Activated T-helper 1 cell treated with Interleukin-2 at 50 U/mL for 16 hours (primary cell): ENCODE measurements around the gene TPRG1.

Source experiments
- DNase-seq: peaks from one replicate; pipeline ENCODE4 v3.0.0-alpha.2; 2020; ENCODE audit warnings: low read depth

Gene TPRG1

DNA sequence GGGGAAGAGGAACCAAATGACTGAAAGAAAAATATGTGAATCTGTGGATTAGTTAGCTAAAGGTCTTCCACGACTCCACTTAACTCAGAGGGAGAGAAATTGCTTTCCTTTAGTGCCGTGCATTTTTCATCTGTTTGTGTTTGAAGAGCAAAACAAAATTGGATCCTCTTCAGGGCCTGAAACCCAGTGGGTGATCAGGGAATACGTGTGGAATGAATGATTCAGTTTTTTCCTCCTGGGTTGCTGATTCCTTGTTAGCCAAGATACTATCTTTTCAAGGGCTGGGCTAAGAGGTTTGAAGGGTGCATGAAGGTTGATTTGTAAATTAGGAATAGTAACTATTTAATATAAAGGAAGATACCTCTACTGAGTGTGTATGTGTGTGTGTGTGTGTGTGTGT, 61.0 kb downstream of the TPRG1 start:
- DNase-seq, result no peak

DNA sequence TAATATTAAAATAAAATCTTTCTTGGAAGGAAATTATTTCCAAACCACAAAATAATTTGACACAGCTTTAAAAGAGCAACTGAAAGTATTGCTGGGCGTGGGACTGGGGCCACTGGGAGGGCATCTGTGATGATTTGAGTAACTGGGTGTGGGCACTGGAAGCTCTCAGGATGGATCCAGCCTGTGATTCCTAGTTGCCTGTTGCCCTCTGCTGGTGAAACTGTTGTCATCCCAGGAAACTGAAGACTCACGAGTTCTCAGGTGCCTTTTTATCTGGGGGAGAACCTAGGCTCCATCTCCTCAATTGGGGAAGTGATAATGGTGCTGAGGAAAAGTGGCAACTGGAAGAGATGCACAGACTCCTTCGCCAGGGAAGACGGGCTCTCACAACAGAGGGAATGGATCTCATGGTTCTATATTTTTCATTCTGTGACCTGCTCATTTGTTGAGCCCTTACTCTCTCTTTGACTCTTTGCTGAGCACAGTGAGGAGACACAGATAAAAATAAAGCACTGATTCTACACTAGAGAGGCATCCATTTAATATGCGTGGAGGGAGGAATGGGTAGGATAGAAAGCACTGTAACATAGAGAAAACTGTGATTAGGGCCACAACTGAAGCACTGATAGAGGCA, 61.6 kb downstream of the TPRG1 start:
- no peak for DNase-seq

DNA sequence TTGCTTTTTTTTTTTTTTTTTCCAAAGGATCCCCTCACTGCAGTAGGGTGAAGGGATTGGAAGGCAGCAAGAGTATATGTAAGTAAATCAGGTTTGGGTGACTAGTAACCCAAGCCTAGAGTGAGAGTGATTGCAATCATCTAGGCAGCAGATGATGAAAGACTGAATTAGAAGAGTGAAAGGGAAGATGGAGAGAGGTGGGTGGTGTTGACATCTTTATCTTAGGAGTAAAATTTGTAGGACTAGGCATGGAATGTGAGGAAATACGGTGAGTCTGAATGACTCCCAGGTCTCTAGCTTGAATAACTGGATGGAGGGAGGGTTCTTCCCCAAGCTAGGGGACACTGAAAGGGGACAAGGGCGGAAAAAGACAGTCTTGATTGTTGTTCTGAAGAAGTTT, 63.4 kb downstream of the TPRG1 start:
- no peak for DNase-seq

DNA sequence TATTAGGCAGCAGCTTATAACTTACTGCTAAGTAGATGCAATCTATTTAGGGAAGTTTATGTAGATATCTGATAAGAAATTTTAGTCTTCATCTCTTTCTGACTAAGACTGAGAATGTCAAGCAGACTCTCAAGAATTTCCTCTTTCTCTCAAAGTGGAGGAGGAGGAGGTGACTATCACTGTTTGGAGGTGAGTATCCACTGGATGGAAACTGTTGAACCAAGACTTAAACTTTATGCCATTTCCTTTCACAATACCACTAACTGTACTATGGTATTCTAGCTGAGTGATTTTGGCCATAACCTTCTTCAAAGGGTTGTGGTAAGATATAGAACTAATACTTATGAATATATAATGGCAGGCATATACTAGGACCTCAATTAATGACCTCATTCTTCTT, 64.6 kb downstream of the TPRG1 start:
- no peak for DNase-seq

DNA sequence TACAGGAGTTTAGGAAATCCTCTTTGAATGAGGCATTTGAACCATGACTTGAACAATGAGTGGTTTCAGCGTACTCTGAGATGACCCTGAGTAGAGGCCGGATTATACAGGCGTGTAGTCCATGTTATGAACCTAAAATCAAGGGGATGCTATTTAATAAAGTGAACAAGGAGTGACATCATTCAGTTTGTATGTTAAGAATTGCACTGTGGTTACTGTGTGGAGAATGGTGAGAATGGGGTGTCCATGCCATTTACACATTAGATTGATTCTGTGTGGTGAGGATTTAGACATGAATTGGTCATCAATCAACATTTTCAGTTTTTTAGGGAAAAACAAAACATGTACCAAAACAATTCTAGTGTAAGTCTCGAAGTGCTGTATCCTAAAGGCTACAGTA, 65.8 kb downstream of the TPRG1 start:
- DNase-seq, result no peak

DNA sequence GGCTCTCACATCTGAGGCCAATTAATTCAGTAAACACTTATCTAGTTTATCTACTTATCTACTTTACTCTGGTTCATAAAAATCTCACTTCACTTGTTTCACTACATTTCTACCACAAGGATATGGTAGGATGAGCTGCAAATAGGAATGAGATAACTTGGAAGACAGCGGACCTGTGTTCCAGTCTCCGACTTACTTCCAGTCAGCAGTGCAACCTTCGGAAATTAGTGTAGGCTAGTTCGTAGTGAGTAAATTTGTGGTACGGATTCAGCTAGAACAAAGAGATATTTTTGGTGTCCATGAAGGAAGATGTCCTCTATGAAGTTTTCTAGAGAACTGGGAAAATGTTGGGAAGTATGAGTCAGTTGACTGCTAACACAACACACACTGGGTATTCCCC, 66.3 kb downstream of the TPRG1 start:
- no peak for DNase-seq

DNA sequence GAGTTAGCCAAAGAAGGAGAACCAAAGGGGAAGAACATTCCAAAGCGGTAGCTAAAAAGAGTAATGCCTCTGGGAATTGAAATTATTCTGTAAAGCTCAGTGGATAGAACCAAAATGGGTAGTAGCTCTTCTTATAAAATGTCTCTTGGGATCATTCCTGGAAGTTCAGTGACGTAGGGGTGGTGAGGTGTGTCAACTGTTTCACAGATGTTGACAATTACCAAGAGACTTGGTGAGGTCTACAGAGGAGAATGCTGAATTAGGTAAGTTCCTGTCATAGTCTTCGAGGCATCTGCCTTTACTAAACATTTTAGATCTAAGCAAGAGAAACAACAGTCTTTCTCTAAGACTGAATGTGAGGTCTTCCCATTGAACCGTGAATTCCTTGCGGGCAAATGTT, 67.8 kb downstream of the TPRG1 start:
- DNase-seq, result no peak

DNA sequence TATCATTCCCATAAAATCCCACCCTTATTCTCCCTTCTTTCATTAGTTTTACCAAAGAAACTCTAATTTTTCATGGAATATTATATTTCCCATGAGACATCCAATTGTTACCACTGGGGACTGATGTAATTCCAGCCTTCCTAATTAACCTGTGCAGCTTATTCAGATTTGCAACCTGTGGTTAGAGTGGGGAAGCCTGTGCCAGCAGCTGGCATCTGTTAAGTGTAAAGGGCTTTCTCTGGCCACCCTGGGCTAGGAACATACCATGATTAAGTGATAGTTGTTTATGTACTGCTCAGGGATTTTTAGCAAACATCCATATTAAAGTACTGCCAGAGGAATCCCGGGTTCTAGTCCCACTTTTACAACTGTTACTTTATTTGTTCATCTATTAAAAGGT, 78.2 kb downstream of the TPRG1 start:
- DNase-seq, result no peak

DNA sequence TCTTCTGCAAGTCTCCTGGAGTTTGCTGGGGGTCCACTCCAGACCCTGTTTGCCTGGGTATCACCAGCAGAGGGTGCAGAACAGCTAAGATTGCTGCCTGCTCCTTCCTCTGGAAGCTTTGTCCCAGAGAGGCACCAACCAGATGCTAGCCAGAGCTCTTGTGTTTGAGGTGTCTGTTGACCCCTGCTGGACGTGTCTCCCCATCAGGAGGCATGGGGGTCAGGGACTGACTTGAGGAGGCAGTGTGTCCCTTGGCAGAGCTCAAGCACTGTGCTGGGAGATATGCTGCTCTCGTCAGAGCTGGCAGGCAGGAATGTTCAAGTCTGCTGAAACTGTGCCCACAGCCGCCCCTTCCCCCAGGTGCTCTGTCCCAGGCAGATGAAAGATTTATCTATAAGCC, 86.5 kb downstream of the TPRG1 start:
- no peak for DNase-seq

DNA sequence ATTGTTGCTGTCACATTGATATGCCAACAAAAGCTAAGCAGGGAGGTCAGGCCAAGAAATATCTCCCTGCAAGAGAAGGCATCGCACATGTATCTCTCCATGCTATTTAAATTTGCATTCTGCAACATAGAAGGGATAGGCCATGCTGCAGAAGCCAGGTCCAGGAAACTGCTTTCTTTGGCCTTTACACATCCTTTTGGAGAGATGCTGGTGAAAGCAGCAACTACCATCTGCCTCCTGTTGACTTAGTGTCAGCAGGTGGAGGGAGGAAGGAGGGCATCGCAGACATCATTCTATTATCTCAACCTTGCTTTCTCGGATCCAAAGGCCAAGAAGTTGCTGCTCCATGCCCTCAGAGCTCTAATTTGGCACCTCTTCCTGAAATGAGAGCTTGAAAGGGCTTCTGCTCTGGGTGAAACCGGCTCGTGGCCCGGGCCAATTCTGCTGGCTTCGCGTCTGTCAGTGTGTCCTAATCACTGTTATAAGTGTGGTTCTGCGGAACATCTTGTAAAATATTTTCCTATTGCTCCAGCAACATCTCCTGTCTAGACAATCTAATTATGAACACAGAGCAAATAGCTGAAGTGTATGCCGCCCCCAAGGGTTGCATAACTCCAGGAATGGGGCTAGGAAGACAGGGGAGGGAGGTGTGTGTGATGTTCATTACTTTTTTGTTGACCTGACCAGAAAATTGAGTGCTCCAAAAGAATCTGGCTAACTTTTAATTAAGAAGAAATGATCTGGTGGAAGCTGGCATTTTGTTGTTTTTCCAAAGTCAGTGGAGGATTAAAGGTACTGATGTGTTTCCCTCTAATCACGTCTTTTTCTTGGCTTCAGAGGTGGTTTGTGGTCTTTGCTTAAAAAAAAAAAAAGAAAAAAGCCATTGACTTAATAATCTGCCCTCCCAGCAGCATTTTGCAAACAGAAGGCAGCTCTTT, 89.1 kb downstream of the TPRG1 start:
- no peak for DNase-seq

DNA sequence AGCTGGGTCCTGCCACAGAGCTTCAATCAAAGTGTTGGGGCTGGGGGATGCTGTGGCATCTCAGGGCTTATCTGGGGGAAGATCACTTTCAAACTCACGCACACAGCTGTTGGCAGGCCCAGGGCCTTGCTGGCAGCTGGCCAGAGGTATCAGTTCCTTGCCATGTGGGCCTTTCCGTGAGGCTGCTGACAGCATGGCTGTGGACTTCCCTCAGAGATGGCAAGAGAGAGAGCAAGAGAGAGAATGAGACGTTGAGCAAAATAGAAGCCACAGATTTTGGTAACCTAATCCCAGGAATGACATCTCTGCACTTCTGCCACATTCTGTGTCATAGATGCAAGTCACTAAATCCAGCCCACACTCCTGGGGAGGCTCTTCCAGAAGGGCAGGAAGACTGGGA, 91.0 kb downstream of the TPRG1 start:
- no peak for DNase-seq

DNA sequence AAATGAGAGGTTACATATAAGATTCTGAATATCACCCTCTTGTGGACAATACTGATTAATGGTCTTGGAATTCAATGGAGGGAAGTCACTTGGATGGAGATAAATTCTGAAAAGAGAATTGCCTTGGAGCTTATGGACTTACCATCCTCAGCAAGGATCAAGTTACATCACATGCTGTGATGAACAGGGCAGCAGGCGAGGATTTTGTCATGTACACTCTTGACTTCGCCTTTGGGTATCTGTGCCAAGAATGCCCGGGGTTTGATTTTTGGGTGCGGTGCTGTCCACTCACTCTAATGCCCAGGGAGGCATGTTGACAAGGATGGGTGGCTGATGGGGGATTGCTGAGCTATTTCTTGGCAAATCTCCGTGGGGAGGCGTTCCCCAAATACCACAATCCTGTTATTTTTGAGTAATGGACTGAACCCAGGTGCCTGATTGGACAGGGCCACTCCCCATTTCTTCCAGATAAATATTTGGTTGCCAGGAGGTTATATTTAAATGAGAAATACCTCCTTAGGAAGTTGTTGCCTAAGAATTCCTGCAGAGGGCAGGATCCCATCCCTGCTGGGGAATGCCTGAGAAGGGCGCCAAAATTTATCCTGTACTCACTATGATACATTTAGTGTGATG, 96.3 kb downstream of the TPRG1 start:
- DNase-seq, result no peak

DNA sequence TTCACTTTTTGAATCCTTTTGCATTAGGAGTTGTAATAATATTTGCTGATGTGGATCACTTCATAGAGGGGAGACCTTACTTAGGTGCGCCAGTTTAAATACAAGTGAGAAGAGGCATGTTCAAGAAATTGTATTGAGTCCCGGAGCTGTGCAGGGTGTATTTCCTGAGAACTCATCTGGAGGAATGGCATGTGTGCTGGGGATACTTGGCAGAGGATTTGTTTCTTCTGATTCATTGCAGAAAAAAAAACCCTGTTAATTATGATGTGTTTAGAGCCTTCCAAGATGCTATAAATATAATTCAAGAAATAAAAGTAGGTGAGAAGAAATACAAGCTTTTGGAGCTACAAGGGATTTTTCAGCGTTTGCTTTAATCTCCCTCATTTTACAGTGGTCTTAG, 97.6 kb downstream of the TPRG1 start:
- no peak for DNase-seq

DNA sequence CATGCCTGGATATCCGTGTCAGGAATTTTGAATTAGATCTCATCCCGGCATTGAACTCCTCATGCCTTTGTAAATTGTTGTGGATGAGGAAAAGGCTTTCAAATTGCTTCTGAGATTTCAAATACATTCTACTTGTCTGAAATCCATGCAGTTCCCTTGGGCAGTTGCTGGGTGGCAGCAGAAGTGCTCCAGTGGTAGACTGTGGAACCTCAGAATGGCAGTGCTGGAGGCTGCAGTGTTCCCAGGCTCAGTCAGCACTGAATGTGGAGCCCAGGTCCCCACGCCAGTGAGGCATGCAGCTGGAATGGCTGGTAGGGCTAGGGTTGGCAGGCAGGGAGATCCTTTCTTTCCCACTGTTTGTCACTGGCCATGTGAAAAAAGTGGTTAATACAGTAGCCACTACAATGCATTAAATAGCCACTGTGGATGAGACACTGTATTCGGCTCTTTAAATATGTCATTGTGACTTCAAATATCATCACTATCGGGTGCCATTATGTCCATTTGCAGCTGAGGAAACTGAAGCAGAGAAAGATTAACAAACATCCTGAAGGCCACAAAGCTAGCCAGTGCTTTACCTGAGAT, 98.6 kb downstream of the TPRG1 start:
- DNase-seq, result no peak

DNA sequence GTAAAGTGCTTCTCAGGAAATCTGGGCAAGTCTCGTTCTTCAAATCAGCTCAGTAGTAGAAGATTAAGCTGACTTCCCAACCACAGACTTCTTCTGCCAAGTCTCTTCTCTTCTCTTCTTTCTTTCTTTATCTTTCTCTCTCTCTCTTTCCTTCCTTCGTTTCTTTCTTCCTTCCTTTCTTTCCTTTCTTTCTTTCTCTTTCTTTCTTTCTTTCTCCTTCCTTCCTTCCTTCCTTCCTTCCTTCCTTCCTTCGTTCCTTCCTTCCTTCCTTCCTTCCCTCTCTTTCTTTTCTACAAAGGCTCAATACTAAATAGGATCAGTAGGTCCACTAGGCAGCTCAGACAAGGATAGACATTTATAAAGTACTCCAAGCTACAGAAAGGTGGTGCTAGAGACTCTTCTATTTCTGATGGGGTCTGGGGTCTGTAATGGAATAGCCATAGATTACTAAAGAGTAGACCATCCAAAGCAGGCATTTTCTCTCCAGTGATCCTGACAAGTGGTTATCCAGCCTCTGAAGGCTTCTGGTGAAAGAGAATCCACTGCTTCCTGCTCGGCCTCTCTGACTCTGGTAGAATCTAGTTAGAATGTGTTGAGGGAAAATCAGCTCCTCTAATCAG, 100.8 kb downstream of the TPRG1 start:
- DNase-seq, result no peak

DNA sequence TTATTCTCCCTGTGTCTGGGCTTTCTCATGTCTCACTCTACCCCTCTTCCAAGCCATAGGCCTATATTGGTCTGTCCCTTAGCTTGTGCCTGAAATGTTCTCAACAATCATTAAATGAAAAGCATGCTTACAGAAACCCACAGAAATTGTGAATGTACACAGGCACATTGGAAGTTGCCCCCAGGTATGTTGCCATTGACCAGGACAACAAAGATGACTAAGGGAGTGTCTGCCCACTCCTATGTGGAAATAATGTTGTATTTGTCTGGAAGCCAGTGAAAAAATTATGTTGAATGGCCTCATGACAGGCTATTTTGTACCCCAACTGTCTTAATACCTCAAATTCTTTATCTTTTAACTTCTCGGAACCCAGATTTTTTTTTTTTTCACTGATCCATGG, 102.0 kb downstream of the TPRG1 start:
- no peak for DNase-seq

DNA sequence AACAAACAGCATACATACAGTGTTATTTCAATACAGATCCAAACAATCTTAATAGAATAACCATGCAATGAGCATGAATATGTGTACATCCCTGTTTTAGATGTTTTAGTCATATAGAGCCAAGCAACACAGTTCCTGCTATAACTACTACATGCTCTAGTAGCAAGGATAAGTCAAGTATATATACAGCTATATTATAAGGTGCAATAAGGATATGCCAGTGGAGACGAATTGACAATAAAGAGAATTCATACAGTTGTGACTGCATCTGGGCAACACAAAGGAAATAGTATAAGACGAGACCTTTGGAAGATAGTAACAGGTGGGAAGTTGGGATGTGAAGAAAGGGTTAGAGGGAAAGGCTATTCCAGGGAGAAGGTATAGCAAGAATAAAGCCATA, 103.4 kb downstream of the TPRG1 start:
- DNase-seq, result no peak

DNA sequence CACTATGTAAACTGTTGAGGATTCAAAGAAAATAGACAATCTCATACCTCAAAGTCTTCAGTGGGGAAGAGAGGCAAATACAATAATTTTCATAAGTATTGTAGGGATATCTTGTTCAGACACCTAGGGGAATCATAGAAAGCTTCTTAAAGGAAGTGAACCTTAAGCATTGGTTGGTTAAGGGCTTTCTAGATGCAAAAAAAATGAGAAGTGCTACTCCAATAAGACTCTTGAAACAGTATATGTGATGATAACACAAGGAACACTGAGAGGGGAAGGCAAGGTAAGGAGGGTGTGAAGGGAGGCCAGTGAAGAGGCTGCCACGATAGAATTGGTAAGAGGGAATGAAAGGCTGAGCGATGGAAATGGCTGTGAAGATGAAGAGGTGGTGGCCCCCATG, 104.1 kb downstream of the TPRG1 start:
- DNase-seq, result no peak

DNA sequence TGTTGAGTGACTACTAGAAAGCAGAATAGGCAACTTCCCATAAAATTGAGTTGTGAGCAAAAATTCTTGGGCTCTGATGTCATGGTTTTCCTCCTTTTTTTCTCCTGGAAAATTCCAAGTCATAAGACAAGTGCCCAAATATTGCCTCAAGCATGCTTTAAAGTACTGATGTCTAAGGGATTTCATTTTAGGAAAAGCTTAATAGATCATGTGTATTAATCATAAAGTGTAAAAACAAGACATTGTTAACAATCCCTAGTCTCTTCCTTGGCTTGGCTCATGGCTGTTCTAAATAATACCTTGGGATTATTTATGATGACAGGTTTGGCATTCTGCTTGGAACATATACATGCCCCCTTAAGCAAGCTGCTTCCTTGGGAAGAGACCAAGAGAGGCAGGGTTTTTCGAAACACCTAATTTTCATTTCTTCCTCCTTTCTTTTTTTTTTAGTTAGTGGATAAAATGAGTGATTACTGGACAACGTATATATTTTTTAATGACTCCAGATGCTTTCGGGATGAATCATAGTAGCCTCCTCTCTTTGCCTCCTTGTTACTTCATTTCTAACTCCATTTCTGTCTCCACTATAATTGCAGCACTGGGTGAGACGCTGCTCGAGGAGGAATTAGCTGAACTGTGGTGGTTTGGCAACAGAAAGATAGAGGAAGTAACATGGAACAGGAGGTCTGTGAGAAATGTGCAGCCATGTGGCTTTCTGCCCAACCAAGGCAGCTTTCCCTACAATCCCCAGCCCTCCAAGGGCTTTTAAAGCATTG, 104.9 kb downstream of the TPRG1 start:
- no peak for DNase-seq

DNA sequence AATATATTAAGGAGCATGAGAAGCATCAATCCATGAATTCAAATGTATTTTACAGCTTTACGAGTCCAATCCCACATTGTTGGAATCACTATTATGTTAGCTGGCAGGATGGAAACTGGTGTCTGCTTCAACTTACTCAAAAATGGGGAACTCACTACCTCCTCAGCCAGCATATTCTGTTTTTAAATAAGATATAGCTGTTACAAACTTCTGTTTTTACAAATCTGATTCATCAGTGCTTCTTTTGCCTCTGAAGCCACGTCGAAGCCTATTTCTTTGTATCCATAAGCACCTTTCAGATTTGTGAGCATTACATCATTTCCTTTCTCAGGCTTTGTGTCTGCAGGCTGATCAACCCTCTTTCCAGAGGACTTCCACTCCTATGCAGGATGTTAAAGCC, 105.9 kb downstream of the TPRG1 start:
- DNase-seq, result no peak

DNA sequence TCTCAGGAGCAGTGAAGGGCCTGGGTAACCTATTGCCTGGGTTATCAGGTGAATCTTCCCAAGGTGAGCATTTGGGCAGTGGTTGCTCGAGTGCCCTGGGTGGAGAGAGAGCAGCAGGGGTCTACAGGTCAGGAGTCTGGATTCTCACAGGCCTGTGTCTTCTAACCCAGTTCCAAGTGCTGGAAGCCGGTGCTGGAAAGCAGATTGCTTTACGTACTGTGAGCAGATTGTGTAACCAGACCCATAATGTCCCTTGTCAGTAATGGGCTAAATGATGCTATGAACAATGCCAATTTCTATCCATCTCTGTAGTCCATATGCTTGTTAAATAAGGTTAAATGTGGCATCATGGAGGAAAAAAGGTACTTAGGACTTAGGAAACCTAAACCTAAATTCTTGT, 106.5 kb downstream of the TPRG1 start:
- DNase-seq, result no peak

DNA sequence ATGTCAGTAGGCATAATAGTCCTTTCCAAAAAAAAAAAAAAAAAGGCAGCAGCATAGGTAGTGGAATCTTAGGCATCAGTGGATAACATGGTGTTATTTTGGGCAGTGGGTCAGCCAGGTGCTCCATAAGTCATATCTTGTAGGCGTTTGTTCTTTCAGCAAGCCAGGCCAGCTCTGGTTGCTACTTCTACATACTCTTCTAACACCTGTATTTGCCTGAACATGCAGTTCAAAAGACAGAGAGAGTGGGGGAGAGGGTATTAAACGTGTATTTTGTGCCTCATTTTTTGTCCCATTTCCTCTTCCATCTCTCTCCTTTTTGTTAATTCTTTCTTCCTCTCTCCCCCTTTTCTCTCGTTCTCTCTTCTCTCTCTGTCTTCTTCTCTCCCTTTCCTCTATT, 110.4 kb downstream of the TPRG1 start:
- no peak for DNase-seq
